Astrocyte (in vitro differentiated cells and primary cell): ENCODE data around the gene PANX2.

ENCODE experiments used
- CTCF ChIP-seq: IDR thresholded peaks from 2 replicates; pipeline ENCODE4 v1.5.1; 2011; ENCODE audit warnings: low read depth, mild to moderate bottlenecking, inconsistent platforms, low read length, moderate library complexity; ENCODE audit not compliant: insufficient read depth
- EZH2 ChIP-seq: IDR thresholded peaks from 2 replicates; pipeline ENCODE4 v1.6.1; 2012; ENCODE audit warnings: mild to moderate bottlenecking, low read length, inconsistent platforms; ENCODE audit not compliant: insufficient read depth

GRCh38 chr22:50129121-50129736 lies 41.3 kb upstream of the PANX2 start:
- TF ChIP-seq CTCF = no peak
- no peak for TF ChIP-seq EZH2
